ENCODE results near the gene LZIC. TPM values are rescaled to one million over a fixed set of nuclear protein-coding genes. Genes with fewer than 3 reads are reported as not detected.

The LZIC gene
- total and polyA plus RNA-seq, 2 of the 13 experiments (the other 11 are each of a cell fraction or from before 2014, with no cell fraction given) = 25.2 to 71.8 TPM

DNA sequence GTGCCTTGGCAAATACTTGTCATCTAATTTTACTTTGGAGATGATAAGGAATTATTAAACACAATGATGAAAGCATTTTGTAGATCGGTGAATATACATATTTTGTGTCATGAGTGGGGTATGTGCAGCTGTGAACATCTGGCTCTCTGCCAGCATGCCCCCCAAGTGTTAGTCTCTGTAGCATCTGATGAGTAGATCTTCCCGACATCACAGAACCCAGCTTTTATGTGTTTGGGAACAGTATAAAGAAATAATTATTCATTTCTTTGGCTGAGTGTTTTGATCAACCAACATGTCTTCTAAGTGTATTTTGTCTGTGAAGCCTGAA lies 28.6 kb downstream of the LZIC start:
- ATAC-seq (no peak), DNase-seq (ENCODE audit: low spot score) (no peak), FAIRE-seq (no peak)
- peak overlapping the region; percentile 64 for H3K9ac ChIP-seq (ENCODE audit: insufficient read depth, low read depth, low read length)
- ChIA-PET POLR2A (interaction anchor here (0.7 to 6.3 kb wide), 14 partner anchors 9 to 197 kb away, joined by 3 to 130 read pairs (median 5); partner anchors contain the start of genes LZIC, NMNAT1 and UBE4B), CTCF (ENCODE audit: low intra/inter-chr PET ratio, low total read pairs) (interaction anchor here (1.7 kb wide), 1 partner anchor 40 kb away, joined by 10 read pairs; no protein-coding TSS in a partner anchor)
- intact Hi-C loops (cut with micrococcal nuclease; ENCODE audit: unreplicated experiment) (loop anchor here (1.0 to 2.0 kb wide), 3 partner anchors 14 to 39 kb away; partner anchors contain the start of genes LZIC and NMNAT1), in situ Hi-C loops (cut with HindIII; ENCODE audit: extremely low pct_ligation_motif_present, low pct_unique_long_range_greater_than_20kb) (no loop called here)
- H3K27ac ChIP-seq (ENCODE audit: extremely low read length, insufficient read depth, low read length) = peak overlapping the region; percentile 82
- H3K4me1 ChIP-seq (ENCODE audit: insufficient read depth, low read length) = peaks cover 55% of the 10 kb centered on the region
- H3K36me3 ChIP-seq (replicated peaks in 1 of 2; ENCODE audit: control insufficient read depth in 1 of 2, insufficient read depth in 2 of 2, low read length in 2 of 2) = no peaks in the 10 kb centered on the region
- H3K9me3 ChIP-seq (ENCODE audit: low read length) = no peaks in the 10 kb centered on the region
- peaks cover 4% of the 10 kb centered on the region for H3K79me2 ChIP-seq (ENCODE audit: insufficient read depth, low read length)
- no TSS peak for BruUV-seq (replicated peaks)
- no peaks in the 10 kb centered on the region for H4K20me1 ChIP-seq (ENCODE audit: insufficient read depth, low read length)
- H2AFZ ChIP-seq (ENCODE audit: low read length) = no peak overlapping the region
- peak overlapping the region; percentile 75 for H3K4me2 ChIP-seq (ENCODE audit: low read depth, low read length)
- 21% methylated on average over 2 of the region's 2 CpGs for WGBS (ENCODE audit: low lambda C conversion rate)
- H3K4me3 ChIP-seq (replicated peaks in 1 of 3; ENCODE audit: insufficient read depth in 1 of 3, low read depth in 2 of 3, low read length in 3 of 3) = peak overlapping the region; percentile 23 to 55 (median 30); a peak in 4 of 6 replicates
- no peaks in the 10 kb centered on the region for H3K27me3 ChIP-seq (ENCODE audit: control insufficient read depth in 1 of 2, insufficient read depth in 2 of 2, low read length in 2 of 2)
- TF ChIP-seq PAX8 (CRISPR knock-in tag; IDR thresholded peaks at IDR 0.05; ENCODE audit: borderline replicate concordance) = 0 out of 2 replicates have a peak, but pooled peaks have one; percentile 34
- TF ChIP-seq NFKB2 (CRISPR knock-in tag; IDR thresholded peaks at IDR 0.05; ENCODE audit: borderline replicate concordance) = no peak
- no peak for TF ChIP-seq KDM6A (CRISPR knock-in tag; IDR thresholded peaks at IDR 0.05; ENCODE audit: low read depth)
- TF ChIP-seq TARDBP (CRISPR knock-in tag; IDR thresholded peaks at IDR 0.05) = 0 out of 2 replicates have a peak, but pooled peaks have one; percentile 39
- 0 out of 2 replicates have a peak, but pooled peaks have one; percentile 29 for TF ChIP-seq SALL2 (CRISPR knock-in tag; IDR thresholded peaks at IDR 0.05)
- TF ChIP-seq, protein P1, sequence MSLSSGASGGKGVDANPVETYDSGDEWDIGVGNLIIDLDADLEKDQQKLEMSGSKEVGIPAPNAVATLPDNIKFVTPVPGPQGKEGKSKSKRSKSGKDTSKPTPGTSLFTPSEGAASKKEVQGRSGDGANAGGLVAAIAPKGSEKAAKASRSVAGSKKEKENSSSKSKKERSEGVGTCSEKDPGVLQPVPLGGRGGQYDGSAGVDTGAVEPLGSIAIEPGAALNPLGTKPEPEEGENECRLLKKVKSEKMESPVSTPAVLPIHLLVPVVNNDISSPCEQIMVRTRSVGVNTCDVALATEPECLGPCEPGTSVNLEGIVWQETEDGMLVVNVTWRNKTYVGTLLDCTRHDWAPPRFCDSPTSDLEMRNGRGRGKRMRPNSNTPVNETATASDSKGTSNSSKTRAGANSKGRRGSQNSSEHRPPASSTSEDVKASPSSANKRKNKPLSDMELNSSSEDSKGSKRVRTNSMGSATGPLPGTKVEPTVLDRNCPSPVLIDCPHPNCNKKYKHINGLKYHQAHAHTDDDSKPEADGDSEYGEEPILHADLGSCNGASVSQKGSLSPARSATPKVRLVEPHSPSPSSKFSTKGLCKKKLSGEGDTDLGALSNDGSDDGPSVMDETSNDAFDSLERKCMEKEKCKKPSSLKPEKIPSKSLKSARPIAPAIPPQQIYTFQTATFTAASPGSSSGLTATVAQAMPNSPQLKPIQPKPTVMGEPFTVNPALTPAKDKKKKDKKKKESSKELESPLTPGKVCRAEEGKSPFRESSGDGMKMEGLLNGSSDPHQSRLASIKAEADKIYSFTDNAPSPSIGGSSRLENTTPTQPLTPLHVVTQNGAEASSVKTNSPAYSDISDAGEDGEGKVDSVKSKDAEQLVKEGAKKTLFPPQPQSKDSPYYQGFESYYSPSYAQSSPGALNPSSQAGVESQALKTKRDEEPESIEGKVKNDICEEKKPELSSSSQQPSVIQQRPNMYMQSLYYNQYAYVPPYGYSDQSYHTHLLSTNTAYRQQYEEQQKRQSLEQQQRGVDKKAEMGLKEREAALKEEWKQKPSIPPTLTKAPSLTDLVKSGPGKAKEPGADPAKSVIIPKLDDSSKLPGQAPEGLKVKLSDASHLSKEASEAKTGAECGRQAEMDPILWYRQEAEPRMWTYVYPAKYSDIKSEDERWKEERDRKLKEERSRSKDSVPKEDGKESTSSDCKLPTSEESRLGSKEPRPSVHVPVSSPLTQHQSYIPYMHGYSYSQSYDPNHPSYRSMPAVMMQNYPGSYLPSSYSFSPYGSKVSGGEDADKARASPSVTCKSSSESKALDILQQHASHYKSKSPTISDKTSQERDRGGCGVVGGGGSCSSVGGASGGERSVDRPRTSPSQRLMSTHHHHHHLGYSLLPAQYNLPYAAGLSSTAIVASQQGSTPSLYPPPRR (CRISPR knock-in tag; IDR thresholded peaks at IDR 0.05; ENCODE audit: borderline replicate concordance) = 0 out of 2 replicates have a peak, but pooled peaks have one; percentile 26
- TF ChIP-seq ZNF496 (CRISPR knock-in tag; IDR thresholded peaks at IDR 0.05; ENCODE audit: insufficient replicate concordance) = no peak
- no peak for TF ChIP-seq ONECUT2 (CRISPR knock-in tag; IDR thresholded peaks at IDR 0.05)
- TF ChIP-seq MEIS1 (CRISPR knock-in tag; IDR thresholded peaks at IDR 0.05; ENCODE audit: borderline replicate concordance) = no peak
- TF ChIP-seq ZNF670 (CRISPR knock-in tag; IDR thresholded peaks at IDR 0.05; ENCODE audit: borderline replicate concordance) = no peak
- TF ChIP-seq, protein P2, sequence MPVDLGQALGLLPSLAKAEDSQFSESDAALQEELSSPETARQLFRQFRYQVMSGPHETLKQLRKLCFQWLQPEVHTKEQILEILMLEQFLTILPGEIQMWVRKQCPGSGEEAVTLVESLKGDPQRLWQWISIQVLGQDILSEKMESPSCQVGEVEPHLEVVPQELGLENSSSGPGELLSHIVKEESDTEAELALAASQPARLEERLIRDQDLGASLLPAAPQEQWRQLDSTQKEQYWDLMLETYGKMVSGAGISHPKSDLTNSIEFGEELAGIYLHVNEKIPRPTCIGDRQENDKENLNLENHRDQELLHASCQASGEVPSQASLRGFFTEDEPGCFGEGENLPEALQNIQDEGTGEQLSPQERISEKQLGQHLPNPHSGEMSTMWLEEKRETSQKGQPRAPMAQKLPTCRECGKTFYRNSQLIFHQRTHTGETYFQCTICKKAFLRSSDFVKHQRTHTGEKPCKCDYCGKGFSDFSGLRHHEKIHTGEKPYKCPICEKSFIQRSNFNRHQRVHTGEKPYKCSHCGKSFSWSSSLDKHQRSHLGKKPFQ (CRISPR knock-in tag; IDR thresholded peaks at IDR 0.05; ENCODE audit: insufficient replicate concordance) = peak; percentile 10
- no peak for TF ChIP-seq ZFAT (CRISPR knock-in tag; conservative IDR thresholded peaks at IDR 0.05)
- peak; percentile 15; the same call in 1 of the 2 replicates for TF ChIP-seq PHF21A (CRISPR knock-in tag; IDR thresholded peaks at IDR 0.05)
- TF ChIP-seq ZNF232 (CRISPR knock-in tag; IDR thresholded peaks at IDR 0.05; ENCODE audit: borderline replicate concordance) = no peak
